Kidney epithelial cell (primary cell): ENCODE results near the gene FOCAD. TPM values are rescaled to one million over a fixed set of nuclear protein-coding genes. Genes with fewer than 3 reads are reported as not detected.
"Not testable (repeated sequence)": the region's sequence is repeated elsewhere in the genome, so short reads cannot be mapped to it uniquely, and the experiment has no call there.

ENCODE experiments used
- DNase-seq: peaks from one replicate; pipeline ENCODE4 v3.0.0-alpha.2; 2010; ENCODE audit warnings: low read depth
- H3K27me3 ChIP-seq: 2 replicates; pipeline ENCODE4 v1.6.0; 2011; ENCODE audit warnings: low read length; ENCODE audit not compliant: control insufficient read depth, insufficient read depth
- H3K36me3 ChIP-seq: 2 replicates; pipeline ENCODE4 v1.5.1; 2011; ENCODE audit warnings: low read length; ENCODE audit not compliant: control insufficient read depth, insufficient read depth
- H3K4me3 ChIP-seq: 2 replicates; pipeline ENCODE4 v1.5.1; 2011; ENCODE audit warnings: low read depth, mild to moderate bottlenecking, control low read depth, low read length
- CTCF ChIP-seq: IDR thresholded peaks from 2 replicates; pipeline ENCODE4 v1.5.1; 2011; ENCODE audit warnings: mild to moderate bottlenecking, moderate library complexity, low read length, control low read depth, inconsistent platforms; ENCODE audit not compliant: insufficient read depth, poor library complexity, severe bottlenecking
- total RNA-seq: library from RNA; depleted of rRNA; stranded (reverse); fragments of >200 nt; gene quantifications from 2 replicates; pipeline ENCODE4 v1.2.3, GENCODE V29; 2015

FOCAD gene
- total RNA-seq, 1 donor from 2014 or later, result 62.9 TPM

- Histone ChIP-seq H3K4me3 (no peak overlapping the region), H3K27me3 (no peaks in the 10 kb centered on the region), H3K36me3 (no peaks in the 10 kb centered on the region)
- DNase-seq, result no peak
- no peak for TF ChIP-seq CTCF
Observed at GRCh38 chr9:20664501-20664900, 19.6 kb upstream of the FOCAD start.

DNA sequence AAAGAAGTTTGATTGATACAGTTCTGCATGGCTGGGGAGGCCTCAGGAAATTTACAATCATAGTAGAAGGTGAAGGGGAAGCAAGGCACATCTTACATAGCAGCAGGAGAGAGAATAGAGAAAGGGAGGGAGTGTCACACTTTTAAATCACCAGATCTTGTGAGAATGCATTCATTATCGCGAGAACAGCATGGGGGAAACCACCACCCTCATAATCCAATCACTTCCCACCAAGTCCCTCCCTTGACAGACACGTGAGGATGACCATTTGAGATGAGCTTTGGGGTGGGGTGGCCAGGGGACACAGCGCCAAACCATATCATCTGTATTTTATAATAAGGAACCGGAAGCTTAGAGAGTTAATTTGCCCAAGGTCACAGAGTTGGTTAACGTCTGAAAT is 13.7 kb upstream of the FOCAD start:
- H3K27me3 ChIP-seq, result no peaks in the 10 kb centered on the region
- H3K36me3 ChIP-seq, result no peaks in the 10 kb centered on the region
- no peak for DNase-seq
- TF ChIP-seq CTCF, result no peak
- no peak overlapping the region for H3K4me3 ChIP-seq

DNA sequence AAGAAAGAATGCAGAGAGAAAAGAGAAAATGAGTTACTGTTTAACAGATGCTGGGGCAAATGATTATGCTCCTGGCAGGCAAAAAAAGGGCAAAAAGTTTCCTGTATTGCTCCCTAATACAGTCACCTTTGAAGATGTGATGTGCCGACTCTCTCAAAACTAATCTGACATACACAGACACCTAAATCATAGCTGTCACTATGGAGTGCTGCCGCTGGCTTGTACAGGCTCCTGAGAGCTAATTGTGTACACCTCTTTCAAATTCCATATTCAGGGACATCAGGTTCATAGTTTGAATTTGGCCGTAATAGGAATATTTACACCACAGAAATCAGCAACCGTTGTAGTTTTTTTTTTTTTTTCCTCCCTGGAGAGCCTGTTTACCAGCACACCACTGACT is 12.4 kb upstream of the FOCAD start:
- no peak for DNase-seq
- TF ChIP-seq CTCF, result no peak
- Histone ChIP-seq H3K27me3 (no peaks in the 10 kb centered on the region), H3K4me3 (no peak overlapping the region), H3K36me3 (no peaks in the 10 kb centered on the region)

GRCh38 chr9:20673537-20673936 is 10.5 kb upstream of the FOCAD start:
- not testable (repeated sequence) for H3K4me3 ChIP-seq, DNase-seq, H3K27me3 ChIP-seq

DNA sequence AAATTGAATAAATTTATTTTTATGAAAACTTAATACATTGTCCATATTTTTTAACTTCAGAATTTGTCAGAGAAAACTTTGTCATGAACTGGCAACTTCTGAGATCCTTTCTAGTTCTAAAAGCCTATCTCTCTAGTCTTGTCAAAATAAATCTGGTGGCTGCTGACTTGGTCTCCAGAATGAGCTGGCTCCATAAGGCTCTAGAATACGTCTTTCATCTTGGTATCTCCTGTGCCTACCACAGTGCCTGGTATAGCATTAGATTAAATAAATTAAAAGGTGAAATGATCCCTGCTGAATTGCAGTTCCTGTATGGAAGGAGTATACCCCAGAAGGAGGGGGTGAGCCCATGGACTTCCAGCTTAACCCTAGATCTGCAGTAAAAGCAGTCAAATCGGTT is 2.6 kb upstream of the FOCAD start:
- no peak for TF ChIP-seq CTCF
- no peaks in the 10 kb centered on the region for H3K27me3 ChIP-seq
- H3K4me3 ChIP-seq, result no peak overlapping the region
- no peak for DNase-seq
- H3K36me3 ChIP-seq, result no peaks in the 10 kb centered on the region

More at GRCh38 chr9:20673537-20673936, 10.5 kb upstream of the FOCAD start:
- not testable (repeated sequence) for H3K36me3 ChIP-seq

GRCh38 chr9:20683351-20684034 is 566 bp upstream of the FOCAD start:
- H3K36me3 ChIP-seq, result no peaks in the 10 kb centered on the region
- no peak for TF ChIP-seq CTCF
- peak overlapping the region; percentile 84 for H3K4me3 ChIP-seq
- H3K27me3 ChIP-seq, result no peaks in the 10 kb centered on the region
- no peak for DNase-seq
